ENCODE results near the gene IFT81. TPM values are rescaled to one million over a fixed set of nuclear protein-coding genes. Genes with fewer than 3 reads are reported as not detected.

The IFT81 gene
- total and polyA plus RNA-seq, 2 of the 13 experiments (the other 11 are each of a cell fraction or from before 2014, with no cell fraction given): 4.2 to 13.0 TPM

- TF ChIP-seq ZBTB43 (CRISPR knock-in tag; conservative IDR thresholded peaks at IDR 0.05) (0 out of 2 replicates have a peak, but pooled peaks have one; percentile 12), GTF2F1 (IDR thresholded peaks at IDR 0.05; ENCODE audit: low read length) (no peak), ZNF18 (CRISPR knock-in tag; IDR thresholded peaks at IDR 0.05; ENCODE audit: insufficient replicate concordance) (no peak), ZNF331 (CRISPR knock-in tag; IDR thresholded peaks at IDR 0.05) (no peak), NPAS2 (CRISPR knock-in tag; IDR thresholded peaks at IDR 0.05; ENCODE audit: borderline replicate concordance) (no peak), ZNF44 (CRISPR knock-in tag; IDR thresholded peaks at IDR 0.05) (no peak), ZBTB42 (CRISPR knock-in tag; IDR thresholded peaks at IDR 0.05) (no peak), ZNF687 (CRISPR knock-in tag; IDR thresholded peaks at IDR 0.05) (peak; percentile 83), BCLAF1 (IDR thresholded peaks at IDR 0.05) (no peak), ZBTB3 (CRISPR knock-in tag; IDR thresholded peaks at IDR 0.05; ENCODE audit: borderline replicate concordance, low read depth) (no peak), ZNF280B (CRISPR knock-in tag; IDR thresholded peaks at IDR 0.05; ENCODE audit: borderline replicate concordance) (no peak), POLR2A (IDR thresholded peaks at IDR 0.05; ENCODE audit: insufficient read depth in 1 of 2, low read depth in 2 of 2, low read length in 2 of 2) (peak in 1 of 2 experiments; percentile 52; a peak in 3 of 4 replicates)
Measured at GRCh38 chr12:110124269-110124995, at the start of gene IFT81 (continued).

Measured in HepG2 (cell line).